GM23338 (cell line): ENCODE data around the gene RPS14. TPM values are rescaled to one million over a fixed set of nuclear protein-coding genes. Genes with fewer than 3 reads are reported as not detected.

Source experiments
- ATAC-seq: fragments of 200-7000 bp; cut with Tn5 transposase; 3 replicates; pipeline ENCODE4 v1.9.1; 2020
- DNase-seq: peaks from one replicate; pipeline ENCODE4 v3.0.0-alpha.2; 2015; ENCODE audit warnings: low spot score
- H2AFZ ChIP-seq: fragments of 200-600 bp; sonication (generic); 2 replicates; pipeline ENCODE4 v1.8.0; 2016; ENCODE audit warnings: antibody characterized with exemption, mild to moderate bottlenecking, moderate library complexity
- H3F3A ChIP-seq: fragments of 200-600 bp; sonication (generic); replicated peaks from 2 replicates; pipeline ENCODE4 v1.8.0; 2017; ENCODE audit warnings: antibody characterized with exemption, mixed run types, low read depth
- H3K27ac ChIP-seq: fragments of 200-600 bp; sonication (generic); 2 replicates; pipeline ENCODE4 v1.6.1; 2016; ENCODE audit warnings: low read depth
- H3K27me3 ChIP-seq: fragments of 200-600 bp; sonication (generic); 2 replicates; pipeline ENCODE4 v1.8.0; 2016; ENCODE audit warnings: mild to moderate bottlenecking, mixed run types, moderate library complexity; ENCODE audit not compliant: insufficient read depth
- H3K36me3 ChIP-seq: fragments of 200-600 bp; sonication (generic); 2 replicates; pipeline ENCODE4 v1.8.0; 2016; ENCODE audit warnings: mild to moderate bottlenecking; ENCODE audit not compliant: insufficient read depth
- H3K4me1 ChIP-seq: fragments of 200-600 bp; sonication (generic); 2 replicates; pipeline ENCODE4 v1.8.0; 2016; ENCODE audit warnings: mild to moderate bottlenecking, moderate library complexity; ENCODE audit not compliant: insufficient read depth
- H3K4me2 ChIP-seq: fragments of 200-600 bp; sonication (generic); 2 replicates; pipeline ENCODE4 v1.7.1; 2017; ENCODE audit warnings: mixed run types
- H3K4me3 ChIP-seq: fragments of 200-600 bp; sonication (generic); 2 replicates; pipeline ENCODE4 v1.6.1; 2016; ENCODE audit warnings: mixed run types
- H3K79me2 ChIP-seq: fragments of 200-600 bp; sonication (generic); replicated peaks from 2 replicates; pipeline ENCODE4 v1.8.0; 2017; ENCODE audit warnings: mild to moderate bottlenecking; ENCODE audit not compliant: insufficient read depth
- H3K9me2 ChIP-seq: fragments of 200-600 bp; sonication (generic); 2 replicates; pipeline ENCODE4 v1.8.0; 2017; ENCODE audit not compliant: insufficient read depth
- H4K20me1 ChIP-seq: fragments of 200-600 bp; sonication (generic); replicated peaks from 2 replicates; pipeline ENCODE4 v1.8.0; 2017; ENCODE audit warnings: mild to moderate bottlenecking; ENCODE audit not compliant: insufficient read depth
- H3K27ac Mint-ChIP-seq: 2 replicates; pipeline ENCODE4 v1.8.0; 2020; ENCODE audit warnings: inconsistent platforms, mild to moderate bottlenecking, moderate library complexity, mixed read lengths
- H3K27me3 Mint-ChIP-seq: 3 replicates; pipeline ENCODE4 v1.8.0; 2022; ENCODE audit warnings: low read depth, mild to moderate bottlenecking, moderate library complexity, mixed read lengths, inconsistent platforms; ENCODE audit not compliant: insufficient read depth, poor library complexity
- H3K36me3 Mint-ChIP-seq: 3 replicates; pipeline ENCODE4 v1.8.0; 2021; ENCODE audit warnings: low read depth, mild to moderate bottlenecking, inconsistent platforms, moderate library complexity, mixed read lengths
- H3K4me1 Mint-ChIP-seq: 3 replicates; pipeline ENCODE4 v1.8.0; 2020; ENCODE audit warnings: mild to moderate bottlenecking, inconsistent platforms, mixed read lengths
- H3K4me3 Mint-ChIP-seq: 3 replicates; pipeline ENCODE4 v1.8.0; 2021; ENCODE audit warnings: moderate library complexity, mild to moderate bottlenecking, inconsistent platforms, mixed read lengths
- H3K9me3 Mint-ChIP-seq: 3 replicates; pipeline ENCODE4 v1.8.0; 2020; ENCODE audit warnings: moderate library complexity, mild to moderate bottlenecking, inconsistent platforms, mixed read lengths
- EZH2phosphoT487 ChIP-seq: fragments of 200-600 bp; sonication (generic); IDR thresholded peaks from one replicate; pipeline ENCODE4 v1.8.1; 2018; ENCODE audit warnings: antibody characterized with exemption; ENCODE audit not compliant: unreplicated experiment
- JUNB ChIP-seq: IDR thresholded peaks from one replicate; pipeline ENCODE4 v1.6.1; 2016; ENCODE audit warnings: antibody characterized with exemption; ENCODE audit not compliant: unreplicated experiment
- NANOG ChIP-seq: IDR thresholded peaks from 2 replicates; pipeline ENCODE4 v1.6.1; 2016; ENCODE audit warnings: antibody characterized with exemption, borderline replicate concordance
- POLR2AphosphoS5 ChIP-seq: IDR thresholded peaks from 2 replicates; pipeline ENCODE4 v1.6.1; 2016; ENCODE audit warnings: antibody characterized with exemption, low read depth
- REST ChIP-seq: IDR thresholded peaks from one replicate; pipeline ENCODE4 v1.6.1; 2018; ENCODE audit warnings: antibody characterized with exemption; ENCODE audit not compliant: unreplicated experiment
- STAT1 ChIP-seq: IDR thresholded peaks from one replicate; pipeline ENCODE4 v1.6.1; 2016; ENCODE audit warnings: antibody characterized with exemption; ENCODE audit not compliant: unreplicated experiment
- ZNF114 ChIP-seq: fragments of 250-450 bp; sonication (Bioruptor Pico); IDR thresholded peaks from 2 replicates; pipeline ENCODE4 v1.5.0; 2020; ENCODE audit warnings: mild to moderate bottlenecking, moderate library complexity
- ZNF331 ChIP-seq: fragments of 250-450 bp; sonication (Bioruptor Pico); IDR thresholded peaks from 2 replicates; pipeline ENCODE4 v1.5.0; 2020; ENCODE audit warnings: low read depth, mild to moderate bottlenecking, moderate library complexity
- ZNF462 ChIP-seq: fragments of 250-450 bp; sonication (Bioruptor Pico); IDR thresholded peaks from 2 replicates; pipeline ENCODE4 v1.5.0; 2020; ENCODE audit warnings: mild to moderate bottlenecking, moderate library complexity
- polyA plus RNA-seq: library from polyadenylated mRNA; unstranded; fragments of >200 nt; fragmentation: Nextera tagmentation; extraction: Ambion mirVana; gene quantifications from 2 replicates; pipeline ENCODE4 v1.2.1, GENCODE V29; 2016
- total RNA-seq: library from RNA; depleted of rRNA; stranded (reverse); fragments of >200 nt; shearing (Covaris generic); gene quantifications from 2 replicates; pipeline ENCODE4 v1.2.3, GENCODE V29; 2014
- TF ChIP-seq, protein P1 (sequence below), 2 experiments: fragments of 200-600 bp in 1 of 2; sonication (generic) in 1 of 2; conservative IDR thresholded peaks; 2 replicates each; pipeline versions ENCODE4 v1.5.1 to v1.6.1; 2016 to 2017; ENCODE audit warnings: antibody characterized with exemption in 2 of 2, low read depth in 2 of 2, mild to moderate bottlenecking in 2 of 2, moderate library complexity in 1 of 2
- TF ChIP-seq, protein P2 (sequence below): IDR thresholded peaks from 2 replicates; pipeline ENCODE4 v1.6.1; 2016; ENCODE audit warnings: antibody characterized with exemption

RPS14 gene
- total and polyA plus RNA-seq, 2 experiments from 2014 or later = 1,443 to 2,790 TPM

DNA sequence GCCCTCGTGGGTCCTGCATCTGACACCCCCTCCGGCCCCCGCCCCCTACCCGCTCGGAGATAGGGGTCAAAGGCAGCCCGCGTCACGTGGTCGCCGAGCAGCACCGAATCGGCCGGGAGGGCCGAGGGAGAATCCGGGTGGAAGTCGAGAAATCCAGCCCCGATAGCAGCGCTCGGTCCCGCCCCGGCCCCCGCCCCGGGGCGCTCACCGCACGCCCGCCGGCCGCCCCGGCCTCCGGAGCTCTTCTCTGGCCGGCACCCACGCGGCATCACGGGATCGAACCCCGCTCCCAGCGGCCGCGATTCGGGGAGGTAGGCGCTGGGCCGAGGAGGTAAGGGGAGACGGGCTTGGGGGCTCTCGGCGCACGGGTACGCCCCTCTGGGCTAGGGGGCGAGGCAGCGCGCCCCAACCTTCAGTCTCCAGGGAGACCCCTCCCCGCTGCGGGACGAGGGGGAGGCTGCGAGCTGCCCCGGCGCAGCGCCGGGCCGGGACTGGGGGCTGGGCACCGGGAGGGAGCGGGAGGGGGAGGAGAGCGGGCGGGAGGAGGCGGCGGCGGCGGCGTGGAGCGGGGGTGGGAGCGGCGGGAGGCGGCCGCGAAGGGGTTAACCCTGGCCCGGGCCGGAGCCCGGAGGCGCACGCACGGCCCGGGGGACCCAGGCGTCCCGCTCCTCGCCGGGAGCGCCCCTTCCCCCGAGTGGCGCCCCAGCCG lies 36.3 kb upstream of the RPS14 start:
- H3K27ac ChIP-seq = peak overlapping the region; percentile 97
- peaks cover 64% of the 10 kb centered on the region for H3K4me1 Mint-ChIP-seq

More for the DNA sequence above, 36.3 kb upstream of the RPS14 start:
- TF ChIP-seq, protein P1, sequence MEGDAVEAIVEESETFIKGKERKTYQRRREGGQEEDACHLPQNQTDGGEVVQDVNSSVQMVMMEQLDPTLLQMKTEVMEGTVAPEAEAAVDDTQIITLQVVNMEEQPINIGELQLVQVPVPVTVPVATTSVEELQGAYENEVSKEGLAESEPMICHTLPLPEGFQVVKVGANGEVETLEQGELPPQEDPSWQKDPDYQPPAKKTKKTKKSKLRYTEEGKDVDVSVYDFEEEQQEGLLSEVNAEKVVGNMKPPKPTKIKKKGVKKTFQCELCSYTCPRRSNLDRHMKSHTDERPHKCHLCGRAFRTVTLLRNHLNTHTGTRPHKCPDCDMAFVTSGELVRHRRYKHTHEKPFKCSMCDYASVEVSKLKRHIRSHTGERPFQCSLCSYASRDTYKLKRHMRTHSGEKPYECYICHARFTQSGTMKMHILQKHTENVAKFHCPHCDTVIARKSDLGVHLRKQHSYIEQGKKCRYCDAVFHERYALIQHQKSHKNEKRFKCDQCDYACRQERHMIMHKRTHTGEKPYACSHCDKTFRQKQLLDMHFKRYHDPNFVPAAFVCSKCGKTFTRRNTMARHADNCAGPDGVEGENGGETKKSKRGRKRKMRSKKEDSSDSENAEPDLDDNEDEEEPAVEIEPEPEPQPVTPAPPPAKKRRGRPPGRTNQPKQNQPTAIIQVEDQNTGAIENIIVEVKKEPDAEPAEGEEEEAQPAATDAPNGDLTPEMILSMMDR (conservative IDR thresholded peaks at IDR 0.05; ENCODE audit: low read depth in 2 of 2) = no peak
- TF ChIP-seq ZNF114 (CRISPR knock-in tag) (no peak), POLR2AphosphoS5 (no peak; the same call in 1 of the 2 replicates), ZNF331 (CRISPR knock-in tag) (no peak), EZH2phosphoT487 (no peak), JUNB (no peak), ZNF462 (no peak), STAT1 (no peak), NANOG (no peak), REST (no peak)
- TF ChIP-seq, protein P2, sequence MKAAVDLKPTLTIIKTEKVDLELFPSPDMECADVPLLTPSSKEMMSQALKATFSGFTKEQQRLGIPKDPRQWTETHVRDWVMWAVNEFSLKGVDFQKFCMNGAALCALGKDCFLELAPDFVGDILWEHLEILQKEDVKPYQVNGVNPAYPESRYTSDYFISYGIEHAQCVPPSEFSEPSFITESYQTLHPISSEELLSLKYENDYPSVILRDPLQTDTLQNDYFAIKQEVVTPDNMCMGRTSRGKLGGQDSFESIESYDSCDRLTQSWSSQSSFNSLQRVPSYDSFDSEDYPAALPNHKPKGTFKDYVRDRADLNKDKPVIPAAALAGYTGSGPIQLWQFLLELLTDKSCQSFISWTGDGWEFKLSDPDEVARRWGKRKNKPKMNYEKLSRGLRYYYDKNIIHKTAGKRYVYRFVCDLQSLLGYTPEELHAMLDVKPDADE = no peak
- ATAC-seq (peak; percentile 34), DNase-seq (peak; percentile 65)
- Histone ChIP-seq H3K9me2 (no peaks in the 10 kb centered on the region), H3K27me3 (no peaks in the 10 kb centered on the region), H3K4me1 (peaks cover 46% of the 10 kb centered on the region), H3K4me2 (peak overlapping the region; percentile 90), H4K20me1 (peaks cover 22% of the 10 kb centered on the region), H3K79me2 (peaks cover 43% of the 10 kb centered on the region), H2AFZ (peak overlapping the region; percentile 94), H3K4me3 (peak overlapping the region; percentile 90), H3K36me3 (no peaks in the 10 kb centered on the region), H3F3A (peaks cover 12% of the 10 kb centered on the region; the same call in 1 of the 2 replicates)
- no peaks in the 10 kb centered on the region; the same call in 2 of the 3 replicates for H3K9me3 Mint-ChIP-seq
- H3K27me3 Mint-ChIP-seq = peaks cover 12% of the 10 kb centered on the region
- 0 out of 2 replicates have a peak overlapping the region, but pooled peaks have one; percentile 78 for H3K27ac Mint-ChIP-seq
- H3K36me3 Mint-ChIP-seq = no peaks in the 10 kb centered on the region; the same call in 2 of the 3 replicates
- peak overlapping the region; percentile 83 for H3K4me3 Mint-ChIP-seq
